GM18511 (cell line): ENCODE measurements around the gene USP15.

Experiments used
- ATAC-seq: cut with Tn5 transposase; IDR thresholded peaks from one replicate; pipeline ENCODE4 v1.9.1; 2021; ENCODE audit warnings: mild to moderate bottlenecking, moderate library complexity; ENCODE audit not compliant: unreplicated experiment

USP15 gene

GRCh38 chr12:62256408-62257096 is 3.7 kb upstream of the USP15 start:
- ATAC-seq: no peak

GRCh38 chr12:62258231-62258630 is 2.0 kb upstream of the USP15 start:
- no peak for ATAC-seq

DNA sequence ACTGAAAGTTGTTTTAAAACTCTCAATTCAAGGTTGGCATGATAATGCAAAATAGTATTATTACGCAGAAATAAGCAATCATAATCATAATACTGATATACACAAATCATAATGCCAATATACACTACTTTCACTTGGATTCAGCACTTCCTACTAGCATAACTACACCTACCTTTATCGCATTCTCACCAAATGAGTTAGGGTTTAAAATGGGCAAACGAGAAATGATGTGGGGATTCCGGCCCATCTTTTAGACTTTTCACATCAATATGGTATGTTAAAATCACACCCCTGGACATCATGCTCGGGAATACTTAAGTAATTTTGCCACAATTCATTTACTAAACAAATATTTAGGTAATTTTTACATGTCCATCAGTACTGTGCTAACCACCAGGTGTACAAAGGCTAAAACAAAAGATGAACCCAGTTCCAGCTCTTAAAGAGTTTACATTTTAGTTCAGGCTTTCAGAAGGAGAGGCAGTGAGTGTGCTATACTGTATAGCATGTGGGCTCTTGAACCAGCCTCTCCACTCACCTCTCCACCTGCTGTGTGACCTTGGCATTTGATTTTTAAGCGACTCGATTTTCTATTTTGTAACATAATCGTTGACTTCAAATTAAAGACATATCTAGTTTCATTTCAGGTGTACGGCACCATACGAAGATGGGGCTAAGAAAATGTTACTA is 1.1 kb upstream of the USP15 start:
- ATAC-seq: no peak

DNA sequence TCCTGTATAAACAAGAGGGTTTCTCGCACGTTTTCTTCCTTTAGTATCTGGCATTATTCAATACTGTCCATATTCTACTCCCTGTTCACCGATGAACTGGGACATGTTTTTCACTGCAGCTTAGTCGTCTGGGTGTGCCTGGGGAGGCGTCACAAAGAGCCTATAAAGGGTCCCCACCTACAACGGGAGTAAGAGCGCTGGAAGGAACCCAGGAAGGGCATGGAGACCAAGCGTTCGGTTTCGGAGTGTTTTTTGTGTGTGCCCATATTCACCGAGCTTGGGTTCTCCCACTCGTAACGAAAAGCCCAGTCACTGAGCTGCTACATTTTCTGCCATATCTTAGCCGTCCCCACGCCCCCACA is 592 bp upstream of the USP15 start:
- peak; percentile 24 for ATAC-seq

DNA sequence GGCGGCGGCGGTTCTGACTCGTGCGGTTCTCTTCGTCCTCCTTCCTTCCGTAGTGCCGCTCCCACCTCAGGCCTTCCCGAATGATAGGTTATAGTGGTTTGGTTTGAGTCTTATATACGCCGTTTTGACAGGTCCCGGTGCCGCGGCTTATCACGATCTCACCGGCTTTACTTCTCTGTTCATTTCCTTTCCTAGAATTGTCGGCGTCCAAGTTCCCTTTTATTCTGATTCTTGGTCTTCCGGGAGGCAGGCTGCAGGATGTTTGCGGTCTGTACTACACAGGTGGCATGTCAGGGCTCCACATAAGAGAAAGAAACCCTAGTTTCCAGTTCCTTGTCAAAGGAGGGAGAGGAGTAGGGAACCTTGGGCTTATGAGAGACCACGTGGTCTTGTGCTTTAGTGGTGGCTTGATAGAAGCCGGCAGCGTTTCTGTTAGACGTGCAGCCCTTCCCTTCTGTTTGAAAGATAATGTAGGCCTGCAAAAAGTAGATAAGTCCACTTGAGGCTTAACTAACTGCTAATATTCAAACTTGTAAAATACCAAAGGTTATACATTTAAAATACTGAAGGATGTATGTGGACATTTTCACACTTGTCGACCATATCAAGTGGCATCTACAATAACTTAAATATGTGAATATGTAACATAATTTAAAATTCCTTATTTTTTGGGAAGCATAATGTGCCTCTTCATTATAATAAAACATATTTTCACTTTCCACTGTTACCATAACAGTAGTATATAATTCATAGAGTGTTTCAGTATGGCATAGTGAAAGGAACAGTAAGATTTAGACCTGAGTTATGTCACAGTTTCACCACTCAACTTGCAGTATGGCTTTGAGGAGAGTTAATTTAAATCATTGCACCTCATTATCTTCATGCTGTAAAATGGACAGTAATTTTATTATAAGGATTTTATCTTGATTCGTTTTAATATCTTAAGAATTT is 804 bp downstream of the USP15 start:
- ATAC-seq: peak; percentile 47

DNA sequence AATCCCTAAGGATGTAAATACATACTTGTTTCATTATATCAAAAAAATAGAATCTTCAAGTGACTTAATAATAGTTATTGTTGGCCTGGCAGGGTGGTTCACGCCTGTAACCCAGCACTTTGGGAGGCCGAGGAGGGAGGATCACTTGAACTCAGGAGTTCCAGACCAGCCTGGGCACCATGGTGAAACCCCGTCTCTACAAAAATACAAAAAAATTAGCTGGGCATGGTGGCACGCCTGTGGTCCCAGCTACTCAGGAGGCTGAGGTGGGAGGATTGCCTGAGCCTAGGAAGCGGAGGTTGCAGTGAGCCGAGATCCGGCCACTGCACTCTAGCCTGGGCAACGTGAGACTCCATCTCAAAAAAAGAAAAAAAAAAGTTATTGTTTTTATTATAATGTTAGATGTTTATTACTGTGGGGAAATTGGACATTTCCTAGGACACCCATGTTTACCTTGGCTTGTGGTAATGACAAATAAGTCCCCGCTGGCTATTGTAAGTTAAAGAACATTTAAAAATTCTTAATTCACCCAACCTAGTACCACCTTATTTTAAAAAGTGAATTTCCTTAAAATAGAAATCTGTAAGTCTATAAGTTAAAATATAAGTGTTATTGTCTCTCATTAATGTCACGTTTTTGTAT is 1.8 kb downstream of the USP15 start:
- ATAC-seq: no peak

DNA sequence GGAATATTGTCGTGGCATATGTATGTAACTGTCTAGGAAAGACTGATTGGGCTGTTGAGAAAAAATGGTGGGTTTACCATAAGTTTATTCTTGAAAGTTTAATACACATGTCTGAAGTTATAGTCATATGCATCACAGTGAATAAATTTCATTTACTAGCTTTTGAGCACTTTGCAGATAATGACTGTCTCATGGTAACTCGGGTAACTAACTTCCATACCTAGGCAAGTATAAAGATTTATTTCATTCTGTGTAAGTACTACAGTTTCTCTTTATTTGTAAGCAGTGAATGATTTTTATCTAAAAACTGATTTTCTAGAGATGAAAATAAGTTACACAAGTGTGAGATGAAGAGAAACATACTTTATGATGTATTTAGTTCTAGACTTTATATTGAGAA is 3.0 kb downstream of the USP15 start:
- ATAC-seq: no peak

DNA sequence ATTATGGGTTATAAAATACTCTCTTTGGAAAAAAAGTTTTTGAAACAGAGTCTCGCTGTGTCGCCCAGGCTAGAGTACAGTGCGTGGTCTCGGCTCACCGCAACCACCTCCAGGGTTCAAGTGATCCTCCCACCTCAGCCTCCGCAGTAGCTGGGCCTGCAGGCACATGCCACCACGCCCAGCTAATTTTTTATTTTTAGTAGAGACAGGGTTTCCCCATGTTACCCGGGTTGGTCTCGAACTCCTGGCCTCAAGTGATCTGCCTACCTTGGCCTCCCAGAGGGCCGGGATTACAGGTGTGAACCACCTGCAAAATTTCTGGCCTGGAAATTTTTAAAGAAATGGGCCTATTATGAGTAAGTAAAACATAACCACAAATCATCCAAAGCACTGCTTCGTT is 3.8 kb downstream of the USP15 start:
- ATAC-seq: no peak

DNA sequence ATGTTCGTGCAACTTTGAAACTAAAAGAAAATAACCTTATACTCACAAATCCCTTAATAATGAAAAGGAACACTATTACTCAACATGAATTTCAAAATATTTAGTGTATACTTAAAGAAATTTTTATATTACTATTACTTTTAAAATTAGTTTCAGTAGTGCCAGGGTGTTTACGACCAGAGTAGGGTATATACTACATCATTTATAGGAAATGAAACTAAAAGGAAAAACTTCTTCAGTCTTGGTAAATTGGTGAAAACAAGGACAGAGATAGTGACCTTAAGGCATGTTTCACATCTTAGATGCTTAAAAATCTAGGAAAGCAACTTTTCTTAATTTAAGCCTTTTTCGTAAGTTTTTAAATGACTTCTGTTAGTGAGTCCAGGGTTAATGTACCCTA is 4.5 kb downstream of the USP15 start:
- ATAC-seq: no peak

DNA sequence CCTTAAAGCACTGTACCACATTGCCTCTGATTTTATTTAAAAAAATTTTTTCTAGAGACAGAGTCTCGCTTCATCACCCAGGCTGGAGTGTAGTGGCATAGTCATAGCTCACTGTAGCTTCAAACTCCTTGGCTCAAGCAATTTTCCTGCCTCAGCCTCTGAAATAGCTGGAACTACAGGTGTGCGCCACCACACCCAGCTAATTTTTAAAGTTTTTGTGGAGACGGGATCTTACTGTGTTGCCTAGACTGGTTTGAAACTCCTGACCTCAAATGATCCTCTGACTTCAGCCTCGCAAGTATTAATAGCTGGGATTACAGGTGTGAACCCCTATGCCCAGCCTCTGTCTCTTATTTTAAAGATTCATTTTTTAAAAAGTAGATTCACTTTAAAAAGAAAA is 5.3 kb downstream of the USP15 start:
- no peak for ATAC-seq

DNA sequence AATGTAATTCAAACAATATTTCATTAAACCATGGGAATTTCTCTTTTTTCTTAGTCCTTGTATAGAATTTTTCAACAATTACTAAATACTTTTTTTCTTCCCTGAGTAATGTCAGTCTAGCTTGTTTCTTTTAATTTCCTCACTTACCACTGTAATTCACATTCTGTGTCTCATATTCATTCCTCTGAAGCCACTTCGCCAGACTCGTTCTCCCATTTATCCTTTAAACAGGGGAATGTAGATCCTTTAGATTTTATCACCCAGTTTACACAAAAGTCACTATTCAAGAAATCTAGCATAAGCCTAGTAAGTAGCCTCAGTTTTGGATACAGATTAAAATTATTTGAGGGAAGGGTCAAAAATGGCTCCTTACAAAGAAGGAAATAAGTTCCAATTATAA is 6.8 kb downstream of the USP15 start:
- no peak for ATAC-seq

- peak; percentile 50 for ATAC-seq
Observed at GRCh38 chr12:62267480-62267879, 7.3 kb downstream of the USP15 start.

- ATAC-seq: no peak
Observed at GRCh38 chr12:62268956-62269355, 8.8 kb downstream of the USP15 start.

- ATAC-seq: no peak
Observed at GRCh38 chr12:62269464-62270228, 9.4 kb downstream of the USP15 start.

DNA sequence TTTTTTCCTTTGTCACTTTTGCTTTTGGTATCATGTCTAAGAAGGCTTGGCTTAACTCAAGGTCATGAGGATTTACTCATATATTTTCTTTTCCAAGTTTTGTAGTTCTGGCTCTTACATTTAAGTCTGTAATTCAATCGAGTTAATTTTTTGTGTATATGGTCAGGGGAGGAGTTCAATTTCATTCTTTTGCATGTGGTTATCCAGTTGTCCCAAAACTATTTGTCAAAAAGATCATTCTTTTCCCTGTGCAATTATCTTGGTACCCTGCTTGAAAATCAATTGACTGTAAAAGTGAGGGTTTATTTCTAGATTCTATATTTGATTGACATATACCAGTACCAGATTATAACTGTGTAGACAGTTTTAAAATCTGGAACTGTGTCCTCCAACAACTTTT is 10.2 kb downstream of the USP15 start:
- no peak for ATAC-seq

DNA sequence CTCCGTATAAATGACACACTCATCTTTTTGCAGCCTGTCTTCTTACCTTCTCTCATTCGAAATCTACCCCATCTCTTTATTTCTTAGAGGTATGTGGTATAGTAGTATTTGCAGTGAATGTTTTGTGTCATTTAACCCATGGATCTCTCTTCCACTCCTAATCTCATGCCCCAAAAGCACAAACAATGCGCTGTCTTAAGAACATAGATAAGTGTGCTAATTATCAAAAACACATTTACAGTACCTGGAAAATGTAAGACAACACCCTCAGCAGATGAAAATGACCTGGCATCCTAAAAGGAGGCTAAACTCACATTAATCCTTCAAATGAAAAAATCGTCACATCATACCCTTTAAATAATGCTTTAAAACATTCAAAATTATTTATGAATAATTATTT is 10.7 kb downstream of the USP15 start:
- no peak for ATAC-seq

- ATAC-seq: no peak
Observed at GRCh38 chr12:62272936-62273552, 12.8 kb downstream of the USP15 start.

DNA sequence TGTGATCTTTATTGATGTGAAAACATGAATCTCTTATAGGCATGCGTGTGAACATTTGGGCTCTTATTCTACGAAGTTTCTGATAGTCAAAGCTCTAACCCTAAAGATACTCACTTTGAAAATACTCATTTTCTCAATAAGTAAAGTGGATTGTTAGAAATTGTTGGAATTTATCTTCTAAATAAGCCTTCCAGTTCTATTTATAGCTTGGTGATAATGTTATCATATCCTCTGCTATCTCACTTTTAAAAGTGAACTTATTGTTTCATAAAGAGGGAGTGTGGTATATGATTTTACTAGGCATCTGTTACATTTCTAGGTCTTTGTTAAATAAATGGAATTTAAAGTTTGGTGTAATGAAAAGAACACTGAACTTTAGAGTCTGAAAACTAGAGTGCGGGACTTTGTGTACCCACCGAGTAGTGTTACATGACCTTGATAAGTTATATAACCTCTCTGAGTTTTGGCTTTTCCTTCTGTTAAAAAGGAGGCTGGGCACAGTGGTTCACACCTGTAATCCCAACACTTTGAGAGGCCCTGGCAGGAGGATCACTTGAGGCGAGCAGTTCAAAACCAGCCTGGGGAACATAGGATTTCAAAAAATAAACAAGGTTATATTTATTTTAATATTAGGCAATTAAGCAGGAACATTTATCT is 13.6 kb downstream of the USP15 start:
- ATAC-seq: no peak

GRCh38 chr12:62278022-62278421 is 17.8 kb downstream of the USP15 start:
- ATAC-seq: no peak

DNA sequence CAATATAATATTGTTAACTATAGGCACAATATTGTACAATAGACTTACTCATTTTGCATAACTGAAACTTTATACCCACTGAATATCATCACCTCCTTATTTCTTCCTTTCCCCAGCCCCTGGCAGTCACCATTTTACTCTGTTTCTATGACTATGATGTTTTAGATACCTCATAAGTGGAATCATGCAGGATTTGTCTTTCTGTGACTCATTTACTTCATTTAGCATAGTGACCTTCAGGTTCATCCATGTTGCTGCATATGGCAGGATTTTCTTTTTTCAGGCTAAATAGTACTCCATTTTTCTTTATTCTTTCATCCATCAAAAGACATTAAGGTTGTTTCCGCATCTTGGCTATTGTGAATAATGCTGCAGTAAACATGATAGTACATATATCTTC is 18.9 kb downstream of the USP15 start:
- no peak for ATAC-seq
